ENCODE results near the gene NGDN.

The NGDN gene

GRCh38 chr14:23486036-23486435 lies 16.5 kb downstream of the NGDN start:
- TF ChIP-seq, protein P1, sequence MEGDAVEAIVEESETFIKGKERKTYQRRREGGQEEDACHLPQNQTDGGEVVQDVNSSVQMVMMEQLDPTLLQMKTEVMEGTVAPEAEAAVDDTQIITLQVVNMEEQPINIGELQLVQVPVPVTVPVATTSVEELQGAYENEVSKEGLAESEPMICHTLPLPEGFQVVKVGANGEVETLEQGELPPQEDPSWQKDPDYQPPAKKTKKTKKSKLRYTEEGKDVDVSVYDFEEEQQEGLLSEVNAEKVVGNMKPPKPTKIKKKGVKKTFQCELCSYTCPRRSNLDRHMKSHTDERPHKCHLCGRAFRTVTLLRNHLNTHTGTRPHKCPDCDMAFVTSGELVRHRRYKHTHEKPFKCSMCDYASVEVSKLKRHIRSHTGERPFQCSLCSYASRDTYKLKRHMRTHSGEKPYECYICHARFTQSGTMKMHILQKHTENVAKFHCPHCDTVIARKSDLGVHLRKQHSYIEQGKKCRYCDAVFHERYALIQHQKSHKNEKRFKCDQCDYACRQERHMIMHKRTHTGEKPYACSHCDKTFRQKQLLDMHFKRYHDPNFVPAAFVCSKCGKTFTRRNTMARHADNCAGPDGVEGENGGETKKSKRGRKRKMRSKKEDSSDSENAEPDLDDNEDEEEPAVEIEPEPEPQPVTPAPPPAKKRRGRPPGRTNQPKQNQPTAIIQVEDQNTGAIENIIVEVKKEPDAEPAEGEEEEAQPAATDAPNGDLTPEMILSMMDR (IDR thresholded peaks at IDR 0.05; ENCODE audit: borderline replicate concordance, insufficient read depth, low read depth, low read length): no peak
- H3K4me3 ChIP-seq (ENCODE audit: low read depth, low read length): no peak overlapping the region

- H3K4me3 ChIP-seq (ENCODE audit: low read depth, low read length): no peak overlapping the region
- TF ChIP-seq, protein P1 (IDR thresholded peaks at IDR 0.05; ENCODE audit: borderline replicate concordance, insufficient read depth, low read depth, low read length): no peak
Observed at GRCh38 chr14:23487216-23487615, 17.7 kb downstream of the NGDN start.

- no peak overlapping the region for H3K4me3 ChIP-seq (ENCODE audit: low read depth, low read length)
- TF ChIP-seq, protein P1 (IDR thresholded peaks at IDR 0.05; ENCODE audit: borderline replicate concordance, insufficient read depth, low read depth, low read length): no peak
Observed at GRCh38 chr14:23492618-23493272, 23.2 kb downstream of the NGDN start.

- H3K4me3 ChIP-seq (ENCODE audit: low read depth, low read length): no peak overlapping the region
Observed at GRCh38 chr14:23494223-23494622, 24.7 kb downstream of the NGDN start.

DNA sequence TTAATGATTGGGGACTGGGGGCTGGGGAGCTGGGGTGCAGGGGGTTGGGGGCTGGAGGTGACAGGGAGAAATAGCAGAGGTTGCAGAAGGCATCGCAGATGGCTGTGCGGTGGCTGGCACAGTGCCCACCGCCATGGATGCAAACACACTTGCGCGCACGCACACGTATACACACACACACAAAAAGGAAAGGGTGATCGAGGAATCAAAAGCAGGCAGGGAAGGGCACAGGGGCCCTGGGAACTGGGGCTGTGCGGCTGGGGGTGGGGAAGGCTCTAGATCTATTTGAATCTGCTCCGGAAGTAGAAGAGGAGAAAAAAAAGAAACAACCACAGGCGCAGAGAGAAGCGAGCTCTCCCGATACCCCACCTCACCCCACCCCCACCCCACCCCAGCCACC lies 42.7 kb downstream of the NGDN start:
- no peak overlapping the region for H3K4me3 ChIP-seq (ENCODE audit: low read depth, low read length)
- TF ChIP-seq, protein P1 (IDR thresholded peaks at IDR 0.05; ENCODE audit: borderline replicate concordance, insufficient read depth, low read depth, low read length): no peak

More at GRCh38 chr14:23494223-23494622, 24.7 kb downstream of the NGDN start:
- TF ChIP-seq, protein P1 (IDR thresholded peaks at IDR 0.05; ENCODE audit: borderline replicate concordance, insufficient read depth, low read depth, low read length): no peak

DNA sequence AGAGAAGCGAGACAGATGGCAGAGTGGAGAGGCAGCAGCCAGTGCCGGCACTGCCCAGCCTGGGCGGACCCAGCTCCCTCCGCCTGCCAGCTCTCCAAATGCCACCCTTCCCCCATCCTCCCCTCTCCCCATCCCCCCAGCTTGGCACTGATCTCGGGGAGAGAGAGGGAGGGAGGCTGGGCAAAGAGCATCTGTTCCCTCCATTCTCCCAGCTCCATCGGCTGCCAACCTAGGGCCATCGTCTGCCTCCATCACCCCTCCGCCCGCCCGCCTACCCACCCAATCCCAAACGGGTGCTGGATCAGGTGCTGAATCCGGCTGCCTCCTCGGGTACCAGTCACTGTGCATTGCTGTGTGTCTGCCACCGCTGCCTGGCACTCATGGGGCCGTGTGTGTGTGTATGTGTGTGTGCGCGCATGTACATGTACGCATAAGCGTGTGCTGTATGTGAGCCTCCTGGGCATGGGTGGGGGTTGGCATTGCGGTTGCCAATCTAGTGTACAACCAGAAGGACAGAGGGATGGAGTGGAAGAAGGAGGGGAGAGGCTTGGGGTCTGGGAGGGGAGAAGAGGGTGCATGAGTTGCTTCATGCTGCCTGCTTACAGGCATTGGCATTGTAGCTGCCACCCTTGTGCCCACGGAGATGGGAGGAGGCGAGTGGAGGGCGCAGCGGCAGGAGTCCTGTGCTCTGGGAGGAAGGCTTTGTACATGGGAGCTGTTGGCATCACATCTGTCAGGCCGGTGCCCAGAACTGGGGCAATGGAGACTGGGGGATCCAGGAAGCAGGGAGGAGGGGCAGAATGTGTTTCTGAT lies 43.7 kb downstream of the NGDN start:
- H3K4me3 ChIP-seq (ENCODE audit: low read depth, low read length): no peak overlapping the region
- TF ChIP-seq, protein P1 (IDR thresholded peaks at IDR 0.05; ENCODE audit: borderline replicate concordance, insufficient read depth, low read depth, low read length): no peak
